ENCODE measurements around the gene SEZ6L2.

DNA sequence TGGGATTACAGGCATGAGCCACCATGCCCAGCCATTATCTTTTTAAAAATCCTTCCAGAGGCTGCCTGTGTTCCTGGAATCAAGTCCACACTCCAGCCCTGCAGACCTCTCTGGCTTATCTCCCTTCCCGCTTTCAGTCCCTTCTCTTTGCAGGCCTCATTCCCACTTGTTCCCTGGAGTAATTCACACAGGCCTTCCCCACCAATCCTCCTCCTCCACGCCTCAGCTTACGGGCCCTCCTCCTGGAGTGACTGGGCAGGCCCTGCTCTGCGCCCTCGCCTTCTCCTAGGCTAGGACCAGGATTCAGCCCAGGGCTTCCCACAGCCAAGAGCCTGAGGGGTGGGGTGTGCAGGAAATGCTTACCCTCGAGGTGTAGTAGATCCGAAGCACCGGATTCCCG is 39.1 kb downstream of the SEZ6L2 start:
- TF ChIP-seq CTCF (conservative IDR thresholded peaks at IDR 0.05) = no peak
- no peak for TF ChIP-seq EZH2 (IDR thresholded peaks at IDR 0.05; ENCODE audit: low read depth)

Measured in PC-9 (cell line).